ENCODE results near the gene KIAA1549.

KIAA1549 gene

DNA sequence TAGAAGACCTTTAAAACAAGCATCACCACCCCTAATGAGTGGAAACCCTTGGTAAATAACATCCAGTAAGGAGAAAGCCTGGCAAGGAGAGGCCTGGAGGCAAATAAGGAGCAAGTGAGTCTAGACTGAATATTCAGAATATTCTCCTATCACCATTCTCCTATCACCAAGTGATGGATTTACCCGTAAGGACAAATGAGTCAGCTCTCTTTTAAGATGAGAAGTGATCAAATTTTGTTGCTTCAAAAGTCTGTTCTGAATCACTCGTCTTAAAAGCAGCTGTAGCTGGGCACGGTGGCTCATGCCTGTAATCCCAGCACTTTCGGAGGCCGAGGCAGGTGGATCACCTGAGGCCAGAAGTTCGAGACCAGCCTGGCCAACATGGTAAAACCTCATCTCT, 28.4 kb downstream of the KIAA1549 start:
- TF ChIP-seq, protein P1, sequence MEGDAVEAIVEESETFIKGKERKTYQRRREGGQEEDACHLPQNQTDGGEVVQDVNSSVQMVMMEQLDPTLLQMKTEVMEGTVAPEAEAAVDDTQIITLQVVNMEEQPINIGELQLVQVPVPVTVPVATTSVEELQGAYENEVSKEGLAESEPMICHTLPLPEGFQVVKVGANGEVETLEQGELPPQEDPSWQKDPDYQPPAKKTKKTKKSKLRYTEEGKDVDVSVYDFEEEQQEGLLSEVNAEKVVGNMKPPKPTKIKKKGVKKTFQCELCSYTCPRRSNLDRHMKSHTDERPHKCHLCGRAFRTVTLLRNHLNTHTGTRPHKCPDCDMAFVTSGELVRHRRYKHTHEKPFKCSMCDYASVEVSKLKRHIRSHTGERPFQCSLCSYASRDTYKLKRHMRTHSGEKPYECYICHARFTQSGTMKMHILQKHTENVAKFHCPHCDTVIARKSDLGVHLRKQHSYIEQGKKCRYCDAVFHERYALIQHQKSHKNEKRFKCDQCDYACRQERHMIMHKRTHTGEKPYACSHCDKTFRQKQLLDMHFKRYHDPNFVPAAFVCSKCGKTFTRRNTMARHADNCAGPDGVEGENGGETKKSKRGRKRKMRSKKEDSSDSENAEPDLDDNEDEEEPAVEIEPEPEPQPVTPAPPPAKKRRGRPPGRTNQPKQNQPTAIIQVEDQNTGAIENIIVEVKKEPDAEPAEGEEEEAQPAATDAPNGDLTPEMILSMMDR (conservative IDR thresholded peaks at IDR 0.05; ENCODE audit: low read depth, low read length) = no peak
- Histone ChIP-seq H3K4me3 (IDR thresholded peaks at IDR 0.05; ENCODE audit: insufficient read depth, low read depth, low read length) (no peak overlapping the region), H3K79me2 (ENCODE audit: insufficient read depth, low read depth) (no peaks in the 10 kb centered on the region)

DNA sequence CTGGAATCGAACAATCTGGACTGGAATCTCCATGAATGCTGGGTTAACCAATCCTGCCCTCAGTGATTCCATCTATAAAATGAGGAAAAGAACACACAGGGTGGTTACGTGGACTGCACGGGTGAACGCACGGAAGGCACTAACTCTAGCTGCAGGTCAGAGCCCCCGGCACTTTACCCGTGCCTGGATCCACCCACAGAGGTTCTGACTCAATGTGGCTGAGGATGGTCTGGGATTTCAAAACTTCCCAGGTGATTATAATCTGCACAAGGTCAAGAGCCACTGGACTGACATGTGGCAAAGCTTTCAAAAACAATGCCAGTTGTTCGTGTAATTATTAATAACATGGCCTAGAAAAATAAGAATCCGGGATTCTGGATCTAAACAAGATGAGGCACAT, 29.2 kb downstream of the KIAA1549 start:
- H3K9ac ChIP-seq = no peak overlapping the region
- TF ChIP-seq, protein P1 (conservative IDR thresholded peaks at IDR 0.05; ENCODE audit: low read depth, low read length) = no peak
- H3K27ac ChIP-seq = no peak overlapping the region
- no peak overlapping the region for H3K4me3 ChIP-seq (IDR thresholded peaks at IDR 0.05; ENCODE audit: insufficient read depth, low read depth, low read length)
- H3K4me1 ChIP-seq (ENCODE audit: low read depth, poor library complexity, severe bottlenecking) = no peaks in the 10 kb centered on the region
- no peak overlapping the region for H2AFZ ChIP-seq (ENCODE audit: low read depth)
- no peaks in the 10 kb centered on the region for H4K20me1 ChIP-seq (ENCODE audit: insufficient read depth)
- no peaks in the 10 kb centered on the region for H3K27me3 ChIP-seq (ENCODE audit: insufficient read depth, low read depth)
- H3K79me2 ChIP-seq (ENCODE audit: insufficient read depth, low read depth) = no peaks in the 10 kb centered on the region
- H3K4me2 ChIP-seq = no peak overlapping the region
- H3K36me3 ChIP-seq (ENCODE audit: insufficient read depth) = no peaks in the 10 kb centered on the region

More for the DNA sequence above, 28.4 kb downstream of the KIAA1549 start:
- no peak overlapping the region for H3K27ac ChIP-seq
- H2AFZ ChIP-seq (ENCODE audit: low read depth) = no peak overlapping the region
- H3K27me3 ChIP-seq (ENCODE audit: insufficient read depth, low read depth) = no peaks in the 10 kb centered on the region
- no peak overlapping the region for H3K9ac ChIP-seq
- no peaks in the 10 kb centered on the region for H3K4me1 ChIP-seq (ENCODE audit: low read depth, poor library complexity, severe bottlenecking)
- H4K20me1 ChIP-seq (ENCODE audit: insufficient read depth) = no peaks in the 10 kb centered on the region
- H3K36me3 ChIP-seq (ENCODE audit: insufficient read depth) = no peaks in the 10 kb centered on the region
- no peak overlapping the region for H3K4me2 ChIP-seq

GRCh38 chr7:138949421-138950088, 31.6 kb downstream of the KIAA1549 start:
- Histone ChIP-seq H3K9ac (no peak overlapping the region), H3K4me2 (no peak overlapping the region), H3K79me2 (ENCODE audit: insufficient read depth, low read depth) (no peaks in the 10 kb centered on the region), H3K36me3 (ENCODE audit: insufficient read depth) (no peaks in the 10 kb centered on the region), H3K4me3 (IDR thresholded peaks at IDR 0.05; ENCODE audit: insufficient read depth, low read depth, low read length) (no peak overlapping the region), H3K27me3 (ENCODE audit: insufficient read depth, low read depth) (no peaks in the 10 kb centered on the region), H3K4me1 (ENCODE audit: low read depth, poor library complexity, severe bottlenecking) (no peaks in the 10 kb centered on the region), H2AFZ (ENCODE audit: low read depth) (no peak overlapping the region), H3K27ac (no peak overlapping the region), H4K20me1 (ENCODE audit: insufficient read depth) (no peaks in the 10 kb centered on the region)
- TF ChIP-seq, protein P1 (conservative IDR thresholded peaks at IDR 0.05; ENCODE audit: low read depth, low read length) = no peak

DNA sequence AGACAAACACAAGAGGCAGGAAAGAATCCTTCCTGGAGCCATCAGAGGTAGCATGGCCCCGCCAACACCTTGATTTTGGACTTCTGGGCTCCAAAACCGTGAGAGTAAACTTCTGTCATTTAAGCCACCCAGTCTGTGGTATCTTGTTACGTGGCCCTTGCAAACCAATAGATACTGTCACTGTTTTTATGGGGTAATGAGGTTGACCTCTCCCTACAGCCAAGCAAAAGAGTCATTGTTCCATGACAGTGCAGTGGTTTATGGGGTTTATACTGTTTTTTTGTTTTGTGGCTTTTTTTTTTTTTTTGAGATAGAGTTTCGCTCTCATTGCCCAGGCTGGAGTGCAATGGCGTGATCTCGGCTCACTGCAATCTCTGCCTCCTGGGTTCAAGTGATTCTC, 32.8 kb downstream of the KIAA1549 start:
- no peak overlapping the region for H3K4me2 ChIP-seq
- no peak overlapping the region for H3K4me3 ChIP-seq (IDR thresholded peaks at IDR 0.05; ENCODE audit: insufficient read depth, low read depth, low read length)
- no peaks in the 10 kb centered on the region for H3K4me1 ChIP-seq (ENCODE audit: low read depth, poor library complexity, severe bottlenecking)
- no peaks in the 10 kb centered on the region for H3K79me2 ChIP-seq (ENCODE audit: insufficient read depth, low read depth)
- H4K20me1 ChIP-seq (ENCODE audit: insufficient read depth) = no peaks in the 10 kb centered on the region
- no peak overlapping the region for H3K27ac ChIP-seq
- H2AFZ ChIP-seq (ENCODE audit: low read depth) = no peak overlapping the region
- no peaks in the 10 kb centered on the region for H3K27me3 ChIP-seq (ENCODE audit: insufficient read depth, low read depth)
- no peaks in the 10 kb centered on the region for H3K36me3 ChIP-seq (ENCODE audit: insufficient read depth)
- TF ChIP-seq, protein P1 (conservative IDR thresholded peaks at IDR 0.05; ENCODE audit: low read depth, low read length) = no peak
- no peak overlapping the region for H3K9ac ChIP-seq

Measured in KMS-11 (cell line).